Measurements from ENCODE around the gene SEL1L. TPM values are rescaled to one million over a fixed set of nuclear protein-coding genes. Genes with fewer than 3 reads are reported as not detected.

The SEL1L gene
- total RNA-seq, 1 experiment from 2014 or later, result 41.4 TPM

DNA sequence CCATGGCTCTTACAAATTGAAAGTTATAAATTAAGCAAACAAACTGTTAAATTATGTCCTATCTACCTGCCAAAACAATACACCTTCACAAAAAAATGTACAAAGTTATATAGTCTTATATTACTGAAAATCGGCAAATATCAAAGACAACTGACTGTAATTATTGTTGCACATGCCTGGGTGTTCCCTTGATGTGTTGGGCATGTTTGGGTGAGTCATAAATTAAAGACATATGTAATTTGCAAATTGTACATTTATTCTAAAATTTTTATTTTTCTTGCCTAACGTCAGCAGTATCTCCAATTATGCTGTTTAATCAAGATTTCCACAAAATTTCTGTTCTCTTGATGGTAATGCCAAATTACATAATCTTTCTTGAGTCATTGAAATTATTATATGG lies 22.0 kb upstream of the SEL1L start:
- TF ChIP-seq POLR2AphosphoS5 (IDR thresholded peaks at IDR 0.05; ENCODE audit: low read depth, low read length) (no peak), SIN3A (IDR thresholded peaks at IDR 0.05; ENCODE audit: low read depth) (no peak), POLR2A (IDR thresholded peaks at IDR 0.05; ENCODE audit: borderline replicate concordance, extremely low read depth, insufficient read depth, insufficient read length) (no peak), YY1 (IDR thresholded peaks at IDR 0.05; ENCODE audit: extremely low read depth, insufficient replicate concordance, low read depth, low read length) (no peak), FOSL1 (IDR thresholded peaks at IDR 0.05; ENCODE audit: low read depth) (no peak), JUND (IDR thresholded peaks at IDR 0.05) (no peak), TCF7L2 (IDR thresholded peaks at IDR 0.05; ENCODE audit: borderline replicate concordance, extremely low read depth, insufficient read depth, insufficient read length) (no peak), RAD21 (IDR thresholded peaks at IDR 0.05; ENCODE audit: low read depth) (no peak)

DNA sequence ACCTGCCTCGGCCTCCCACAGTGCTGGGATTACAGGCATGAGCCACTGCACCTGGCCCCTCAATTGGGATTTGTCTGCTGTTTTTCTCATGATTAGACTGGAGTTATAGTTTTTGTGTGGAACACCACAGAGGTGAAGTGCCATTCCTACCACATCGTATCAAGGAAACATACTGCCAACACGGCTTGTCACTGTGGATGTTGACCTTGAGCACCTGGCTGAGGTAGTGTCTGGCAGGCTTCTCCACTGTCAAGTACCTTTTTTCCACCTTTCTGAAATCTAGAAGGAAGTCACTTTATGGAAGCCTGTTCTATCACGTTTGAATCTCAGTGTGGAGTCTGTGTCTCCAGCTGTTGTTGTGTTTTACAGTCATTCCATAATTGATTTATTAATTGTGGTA lies 21.4 kb upstream of the SEL1L start:
- ATAC-seq (no peak), DNase-seq (ENCODE audit: low read depth, low spot score) (no peak)
- H3K4me1 ChIP-seq (ENCODE audit: control insufficient read depth in 1 of 2, insufficient read depth in 2 of 2, low read length in 2 of 2), result no peaks in the 10 kb centered on the region
- no peaks in the 10 kb centered on the region for H3K79me2 ChIP-seq (ENCODE audit: insufficient read depth, low read length)
- H3K9ac ChIP-seq (ENCODE audit: low read length), result no peak overlapping the region
- no peak overlapping the region for H3K27ac ChIP-seq (ENCODE audit: low read depth, low read length)
- H3K9me2 ChIP-seq (ENCODE audit: insufficient read depth), result no peaks in the 10 kb centered on the region
- RAD21 ChIA-PET (ENCODE audit: low non-redundant PET in 1 of 2, low total read pairs in 2 of 2, uncharacterized antibody in 2 of 2, unreplicated experiment in 2 of 2), result no interaction called here
- BruUV-seq (replicated peaks), result no TSS peak
- H3K4me2 ChIP-seq (ENCODE audit: low read length), result no peak overlapping the region
- CTCF ChIA-PET, result no interaction called here
- intact Hi-C loops (cut with micrococcal nuclease), result no loop called here
- H3K27me3 ChIP-seq (ENCODE audit: insufficient read depth, low read length), result no peaks in the 10 kb centered on the region
- H3K36me3 ChIP-seq (ENCODE audit: control insufficient read depth in 1 of 2, insufficient read depth in 2 of 2, low read length in 2 of 2), result no peaks in the 10 kb centered on the region
- POLR2A ChIA-PET, result no interaction called here
- H2AFZ ChIP-seq (ENCODE audit: low read depth, low read length, poor library complexity, severe bottlenecking), result no peak overlapping the region
- no peaks in the 10 kb centered on the region for H3K9me3 ChIP-seq (ENCODE audit: control insufficient read depth in 1 of 2, insufficient read depth in 1 of 2, low read depth in 1 of 2, low read length in 2 of 2)
- H3K4me3 ChIP-seq (replicated peaks in 1 of 2; ENCODE audit: low read depth in 1 of 2, low read length in 2 of 2), result no peak overlapping the region
- H4K20me1 ChIP-seq (ENCODE audit: insufficient read depth), result no peaks in the 10 kb centered on the region
- TF ChIP-seq ZFX (IDR thresholded peaks at IDR 0.05), result no peak
- TF ChIP-seq, protein P1, sequence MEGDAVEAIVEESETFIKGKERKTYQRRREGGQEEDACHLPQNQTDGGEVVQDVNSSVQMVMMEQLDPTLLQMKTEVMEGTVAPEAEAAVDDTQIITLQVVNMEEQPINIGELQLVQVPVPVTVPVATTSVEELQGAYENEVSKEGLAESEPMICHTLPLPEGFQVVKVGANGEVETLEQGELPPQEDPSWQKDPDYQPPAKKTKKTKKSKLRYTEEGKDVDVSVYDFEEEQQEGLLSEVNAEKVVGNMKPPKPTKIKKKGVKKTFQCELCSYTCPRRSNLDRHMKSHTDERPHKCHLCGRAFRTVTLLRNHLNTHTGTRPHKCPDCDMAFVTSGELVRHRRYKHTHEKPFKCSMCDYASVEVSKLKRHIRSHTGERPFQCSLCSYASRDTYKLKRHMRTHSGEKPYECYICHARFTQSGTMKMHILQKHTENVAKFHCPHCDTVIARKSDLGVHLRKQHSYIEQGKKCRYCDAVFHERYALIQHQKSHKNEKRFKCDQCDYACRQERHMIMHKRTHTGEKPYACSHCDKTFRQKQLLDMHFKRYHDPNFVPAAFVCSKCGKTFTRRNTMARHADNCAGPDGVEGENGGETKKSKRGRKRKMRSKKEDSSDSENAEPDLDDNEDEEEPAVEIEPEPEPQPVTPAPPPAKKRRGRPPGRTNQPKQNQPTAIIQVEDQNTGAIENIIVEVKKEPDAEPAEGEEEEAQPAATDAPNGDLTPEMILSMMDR (IDR thresholded peaks at IDR 0.05 in 2 of 3, conservative IDR thresholded peaks at IDR 0.05 in 1 of 3; ENCODE audit: borderline replicate concordance in 1 of 3, insufficient read depth in 1 of 3, low read depth in 2 of 3, low read length in 2 of 3), result no peak
- TF ChIP-seq POLR2AphosphoS5 (IDR thresholded peaks at IDR 0.05; ENCODE audit: low read depth, low read length), result no peak
- no peak for TF ChIP-seq TCF7L2 (IDR thresholded peaks at IDR 0.05; ENCODE audit: borderline replicate concordance, extremely low read depth, insufficient read depth, insufficient read length)
- no peak for TF ChIP-seq EGR1 (IDR thresholded peaks at IDR 0.05; ENCODE audit: low read depth)
- TF ChIP-seq, protein P2, sequence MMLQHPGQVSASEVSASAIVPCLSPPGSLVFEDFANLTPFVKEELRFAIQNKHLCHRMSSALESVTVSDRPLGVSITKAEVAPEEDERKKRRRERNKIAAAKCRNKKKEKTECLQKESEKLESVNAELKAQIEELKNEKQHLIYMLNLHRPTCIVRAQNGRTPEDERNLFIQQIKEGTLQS (IDR thresholded peaks at IDR 0.05), result no peak
- TF ChIP-seq ELF1 (IDR thresholded peaks at IDR 0.05; ENCODE audit: borderline replicate concordance, low read depth), result no peak
- no peak for TF ChIP-seq POLR2A (IDR thresholded peaks at IDR 0.05; ENCODE audit: borderline replicate concordance, extremely low read depth, insufficient read depth, insufficient read length)
- TF ChIP-seq SRF (IDR thresholded peaks at IDR 0.05; ENCODE audit: low read depth), result no peak
- TF ChIP-seq RAD21 (IDR thresholded peaks at IDR 0.05; ENCODE audit: low read depth), result no peak
- no peak for TF ChIP-seq SP1 (IDR thresholded peaks at IDR 0.05; ENCODE audit: low read depth)
- TF ChIP-seq JUND (IDR thresholded peaks at IDR 0.05), result no peak
- TF ChIP-seq, protein P3, sequence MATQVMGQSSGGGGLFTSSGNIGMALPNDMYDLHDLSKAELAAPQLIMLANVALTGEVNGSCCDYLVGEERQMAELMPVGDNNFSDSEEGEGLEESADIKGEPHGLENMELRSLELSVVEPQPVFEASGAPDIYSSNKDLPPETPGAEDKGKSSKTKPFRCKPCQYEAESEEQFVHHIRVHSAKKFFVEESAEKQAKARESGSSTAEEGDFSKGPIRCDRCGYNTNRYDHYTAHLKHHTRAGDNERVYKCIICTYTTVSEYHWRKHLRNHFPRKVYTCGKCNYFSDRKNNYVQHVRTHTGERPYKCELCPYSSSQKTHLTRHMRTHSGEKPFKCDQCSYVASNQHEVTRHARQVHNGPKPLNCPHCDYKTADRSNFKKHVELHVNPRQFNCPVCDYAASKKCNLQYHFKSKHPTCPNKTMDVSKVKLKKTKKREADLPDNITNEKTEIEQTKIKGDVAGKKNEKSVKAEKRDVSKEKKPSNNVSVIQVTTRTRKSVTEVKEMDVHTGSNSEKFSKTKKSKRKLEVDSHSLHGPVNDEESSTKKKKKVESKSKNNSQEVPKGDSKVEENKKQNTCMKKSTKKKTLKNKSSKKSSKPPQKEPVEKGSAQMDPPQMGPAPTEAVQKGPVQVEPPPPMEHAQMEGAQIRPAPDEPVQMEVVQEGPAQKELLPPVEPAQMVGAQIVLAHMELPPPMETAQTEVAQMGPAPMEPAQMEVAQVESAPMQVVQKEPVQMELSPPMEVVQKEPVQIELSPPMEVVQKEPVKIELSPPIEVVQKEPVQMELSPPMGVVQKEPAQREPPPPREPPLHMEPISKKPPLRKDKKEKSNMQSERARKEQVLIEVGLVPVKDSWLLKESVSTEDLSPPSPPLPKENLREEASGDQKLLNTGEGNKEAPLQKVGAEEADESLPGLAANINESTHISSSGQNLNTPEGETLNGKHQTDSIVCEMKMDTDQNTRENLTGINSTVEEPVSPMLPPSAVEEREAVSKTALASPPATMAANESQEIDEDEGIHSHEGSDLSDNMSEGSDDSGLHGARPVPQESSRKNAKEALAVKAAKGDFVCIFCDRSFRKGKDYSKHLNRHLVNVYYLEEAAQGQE (IDR thresholded peaks at IDR 0.05; ENCODE audit: low read depth), result no peak
- TF ChIP-seq YY1 (IDR thresholded peaks at IDR 0.05; ENCODE audit: extremely low read depth, insufficient replicate concordance, low read depth, low read length), result no peak
- no peak for TF ChIP-seq FOSL1 (IDR thresholded peaks at IDR 0.05; ENCODE audit: low read depth)

More for the DNA sequence above, 22.0 kb upstream of the SEL1L start:
- Histone ChIP-seq H3K9me2 (ENCODE audit: insufficient read depth) (no peaks in the 10 kb centered on the region), H4K20me1 (ENCODE audit: insufficient read depth) (no peaks in the 10 kb centered on the region), H3K79me2 (ENCODE audit: insufficient read depth, low read length) (no peaks in the 10 kb centered on the region), H3K36me3 (ENCODE audit: control insufficient read depth in 1 of 2, insufficient read depth in 2 of 2, low read length in 2 of 2) (no peaks in the 10 kb centered on the region), H3K4me2 (ENCODE audit: low read length) (no peak overlapping the region), H3K9me3 (ENCODE audit: control insufficient read depth in 1 of 2, insufficient read depth in 1 of 2, low read depth in 1 of 2, low read length in 2 of 2) (no peaks in the 10 kb centered on the region), H3K27me3 (ENCODE audit: insufficient read depth, low read length) (no peaks in the 10 kb centered on the region), H3K4me1 (ENCODE audit: control insufficient read depth in 1 of 2, insufficient read depth in 2 of 2, low read length in 2 of 2) (no peaks in the 10 kb centered on the region), H3K27ac (ENCODE audit: low read depth, low read length) (no peak overlapping the region), H2AFZ (ENCODE audit: low read depth, low read length, poor library complexity, severe bottlenecking) (no peak overlapping the region), H3K4me3 (replicated peaks in 1 of 2; ENCODE audit: low read depth in 1 of 2, low read length in 2 of 2) (no peak overlapping the region), H3K9ac (ENCODE audit: low read length) (no peak overlapping the region)
- intact Hi-C loops (cut with micrococcal nuclease), result no loop called here
- ChIA-PET RAD21 (ENCODE audit: low non-redundant PET in 1 of 2, low total read pairs in 2 of 2, uncharacterized antibody in 2 of 2, unreplicated experiment in 2 of 2) (no interaction called here), POLR2A (no interaction called here), CTCF (no interaction called here)
- ATAC-seq (no peak), DNase-seq (ENCODE audit: low read depth, low spot score) (no peak)
- no TSS peak for BruUV-seq (replicated peaks)
